ENCODE results near the gene DPM3.

DNA sequence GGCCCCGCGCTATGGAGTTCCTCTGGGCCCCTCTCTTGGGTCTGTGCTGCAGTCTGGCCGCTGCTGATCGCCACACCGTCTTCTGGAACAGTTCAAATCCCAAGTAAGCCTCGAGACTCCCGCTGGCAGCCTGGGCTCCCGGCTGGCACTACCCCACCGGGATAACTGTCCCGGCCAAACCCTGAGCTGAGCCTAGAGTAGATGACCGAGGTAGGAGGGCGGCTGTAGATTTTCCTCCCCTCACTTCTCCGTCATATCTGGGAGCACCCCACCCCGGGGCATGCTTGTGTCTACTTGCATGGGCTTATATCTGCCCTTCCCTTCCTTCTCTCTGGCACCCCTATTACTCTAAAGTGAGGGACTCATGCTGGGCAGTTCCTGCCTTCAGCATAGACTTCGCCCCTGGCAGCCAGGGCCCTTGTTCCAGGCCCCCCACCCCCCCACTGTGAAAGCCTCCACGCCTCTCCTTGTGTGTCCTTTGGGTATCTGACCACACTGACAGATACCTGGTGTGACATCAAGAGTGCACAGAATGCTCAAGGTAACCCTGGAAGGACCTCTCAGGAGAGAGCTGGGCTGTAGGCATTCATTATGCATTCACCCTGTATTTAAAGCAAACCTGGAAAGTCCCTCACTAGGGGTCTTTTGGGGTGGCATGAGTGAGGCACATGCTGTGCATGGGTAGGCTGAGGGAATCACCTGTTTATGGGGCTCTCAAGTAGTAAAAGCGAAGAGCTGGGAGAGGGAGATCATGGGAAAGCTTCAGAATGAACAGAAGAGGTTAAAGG lies 12.2 kb downstream of the DPM3 start:
- TF ChIP-seq, protein P1, sequence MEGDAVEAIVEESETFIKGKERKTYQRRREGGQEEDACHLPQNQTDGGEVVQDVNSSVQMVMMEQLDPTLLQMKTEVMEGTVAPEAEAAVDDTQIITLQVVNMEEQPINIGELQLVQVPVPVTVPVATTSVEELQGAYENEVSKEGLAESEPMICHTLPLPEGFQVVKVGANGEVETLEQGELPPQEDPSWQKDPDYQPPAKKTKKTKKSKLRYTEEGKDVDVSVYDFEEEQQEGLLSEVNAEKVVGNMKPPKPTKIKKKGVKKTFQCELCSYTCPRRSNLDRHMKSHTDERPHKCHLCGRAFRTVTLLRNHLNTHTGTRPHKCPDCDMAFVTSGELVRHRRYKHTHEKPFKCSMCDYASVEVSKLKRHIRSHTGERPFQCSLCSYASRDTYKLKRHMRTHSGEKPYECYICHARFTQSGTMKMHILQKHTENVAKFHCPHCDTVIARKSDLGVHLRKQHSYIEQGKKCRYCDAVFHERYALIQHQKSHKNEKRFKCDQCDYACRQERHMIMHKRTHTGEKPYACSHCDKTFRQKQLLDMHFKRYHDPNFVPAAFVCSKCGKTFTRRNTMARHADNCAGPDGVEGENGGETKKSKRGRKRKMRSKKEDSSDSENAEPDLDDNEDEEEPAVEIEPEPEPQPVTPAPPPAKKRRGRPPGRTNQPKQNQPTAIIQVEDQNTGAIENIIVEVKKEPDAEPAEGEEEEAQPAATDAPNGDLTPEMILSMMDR (IDR thresholded peaks at IDR 0.05), result no peak
- TF ChIP-seq POLR2A (IDR thresholded peaks at IDR 0.05), result no peak
